ENCODE data around the gene PELI2. TPM values are rescaled to one million over a fixed set of nuclear protein-coding genes. Genes with fewer than 3 reads are reported as not detected.

PELI2 gene
- total and polyA plus RNA-seq, 2 experiments from 2014 or later = 8.0 to 24.5 TPM

- no peak for TF ChIP-seq CTCF (conservative IDR thresholded peaks at IDR 0.05; ENCODE audit: low read depth in 2 of 2)
- TF ChIP-seq REST (IDR thresholded peaks at IDR 0.05; ENCODE audit: unreplicated experiment) = no peak
- TF ChIP-seq EZH2 (IDR thresholded peaks at IDR 0.05; ENCODE audit: low read depth, unreplicated experiment) = no peak
- TF ChIP-seq EZH2phosphoT487 (IDR thresholded peaks at IDR 0.05; ENCODE audit: unreplicated experiment) = no peak
- no peak for TF ChIP-seq ETS1 (IDR thresholded peaks at IDR 0.05)
- TF ChIP-seq ZNF114 (CRISPR knock-in tag; IDR thresholded peaks at IDR 0.05) = no peak
- no peak for TF ChIP-seq STAT1 (IDR thresholded peaks at IDR 0.05; ENCODE audit: unreplicated experiment)
- no peak for TF ChIP-seq ZNF331 (CRISPR knock-in tag; IDR thresholded peaks at IDR 0.05; ENCODE audit: low read depth)
These were observed 53.9 kb downstream of the PELI2 start (continued) for GRCh38 chr14:56172074-56172473.

- Histone ChIP-seq H4K20me1 (replicated peaks; ENCODE audit: insufficient read depth) (0 out of 2 replicates have a peak, but pooled peaks cover 5% of the 10 kb centered on the region), H3K9me2 (ENCODE audit: insufficient read depth) (no peaks in the 10 kb centered on the region), H3K4me2 (peak overlapping the region; percentile 51; the same call in 1 of the 2 replicates), H3K4me3 (no peak overlapping the region), H3K79me2 (replicated peaks; ENCODE audit: insufficient read depth) (peaks cover 84% of the 10 kb centered on the region), H3K27ac (ENCODE audit: low read depth) (0 out of 2 replicates have a peak overlapping the region, but pooled peaks have one; percentile 55), H3K27me3 (ENCODE audit: insufficient read depth) (no peaks in the 10 kb centered on the region), H2AFZ (no peak overlapping the region), H3K4me1 (ENCODE audit: insufficient read depth) (peaks cover 8% of the 10 kb centered on the region), H3K36me3 (ENCODE audit: insufficient read depth) (no peaks in the 10 kb centered on the region), H3F3A (replicated peaks; ENCODE audit: low read depth) (no peaks in the 10 kb centered on the region)
- H3K36me3 Mint-ChIP-seq (ENCODE audit: low read depth) = no peaks in the 10 kb centered on the region; the same call in 2 of the 3 replicates
- H3K27ac Mint-ChIP-seq = peak overlapping the region; percentile 29
- H3K9me3 Mint-ChIP-seq = no peaks in the 10 kb centered on the region
- ATAC-seq (no peak), DNase-seq (ENCODE audit: low spot score) (no peak)
- H3K27me3 Mint-ChIP-seq (ENCODE audit: insufficient read depth, low read depth, poor library complexity) = no peaks in the 10 kb centered on the region
- H3K4me1 Mint-ChIP-seq = peaks cover 40% of the 10 kb centered on the region
- no peak overlapping the region for H3K4me3 Mint-ChIP-seq
- TF ChIP-seq NANOG (IDR thresholded peaks at IDR 0.05; ENCODE audit: borderline replicate concordance) (no peak), REST (IDR thresholded peaks at IDR 0.05; ENCODE audit: unreplicated experiment) (no peak)
These were observed 54.4 kb downstream of the PELI2 start for GRCh38 chr14:56172571-56172971.

Measured in GM23338 (cell line).